Breast epithelium (tissue), 4 donors: ENCODE results near the gene STEAP1B. TPM values are rescaled to one million over a fixed set of nuclear protein-coding genes. Genes with fewer than 3 reads are reported as not detected.

Experiments used
- DNase-seq, 2 donors: peaks; one replicate each; pipeline ENCODE4 v3.0.0-alpha.2; 2019; ENCODE audit warnings: low spot score in 2 of 2
- H3K27ac ChIP-seq, 2 donors: fragments of 200-600 bp; sonication (generic) in 1 of 2; one replicate each; pipeline ENCODE4 v1.5.1; 2016 to 2019; ENCODE audit warnings: mild to moderate bottlenecking in 1 of 2
- H3K27me3 ChIP-seq, 2 donors: fragments of 200-600 bp; sonication (generic) in 1 of 2; one replicate each; pipeline versions ENCODE4 v1.5.1 to v1.6.0; 2017 to 2019; ENCODE audit warnings: control low read depth in 1 of 2, mild to moderate bottlenecking in 1 of 2
- H3K36me3 ChIP-seq: fragments of 200-600 bp; one replicate; pipeline ENCODE4 v1.5.1; 2019
- H3K4me1 ChIP-seq, 2 donors: fragments of 200-600 bp; sonication (generic); one replicate each; pipeline ENCODE4 v1.5.1; 2016 to 2019; ENCODE audit warnings: control low read depth in 1 of 2
- H3K4me3 ChIP-seq, 3 donors: fragments of 200-600 bp; sonication (generic); 1 replicate in 2 of 3; 2 replicates in 1 of 3; pipeline ENCODE4 v1.5.1; 2016 to 2019; ENCODE audit warnings: mild to moderate bottlenecking in 3 of 3, moderate library complexity in 2 of 3
- H3K9me3 ChIP-seq, 2 donors: fragments of 200-600 bp; sonication (generic) in 1 of 2; one replicate each; pipeline ENCODE4 v1.5.1; 2016 to 2019; ENCODE audit warnings: control low read depth in 1 of 2
- POLR2A ChIP-seq: fragments of 450-650 bp; IDR thresholded peaks from one replicate; pipeline ENCODE4 v1.6.1; 2016; ENCODE audit warnings: antibody characterized with exemption, mild to moderate bottlenecking, moderate library complexity
- POLR2AphosphoS5 ChIP-seq, 3 donors: sonication (generic); formaldehyde crosslinking; IDR thresholded peaks; one replicate each; pipeline ENCODE4 v1.6.1; 2017; ENCODE audit warnings: antibody characterized with exemption in 3 of 3
- intact Hi-C: fragments of 100-400 bp; cut with DNase I; formaldehyde crosslinking; loops from one replicate; pipeline ENCODE4 v1.15.1; 2023; ENCODE audit warnings: low total_unique reads
- total RNA-seq, 3 donors: library from RNA; depleted of rRNA; stranded (reverse); fragments of >200 nt; gene quantifications; one replicate each; pipeline ENCODE4 v1.1.0, GENCODE V29; 2016
- TF ChIP-seq, protein P1 (sequence below), 3 donors: fragments of 450-650 bp; IDR thresholded peaks; one replicate each; pipeline ENCODE4 v1.5.1; 2016 to 2017; ENCODE audit warnings: antibody characterized with exemption in 3 of 3, mild to moderate bottlenecking in 3 of 3, moderate library complexity in 3 of 3

STEAP1B gene
- total RNA-seq, 3 donors from 2014 or later, result 0.32 to 1.0 (median 0.66) TPM

DNA sequence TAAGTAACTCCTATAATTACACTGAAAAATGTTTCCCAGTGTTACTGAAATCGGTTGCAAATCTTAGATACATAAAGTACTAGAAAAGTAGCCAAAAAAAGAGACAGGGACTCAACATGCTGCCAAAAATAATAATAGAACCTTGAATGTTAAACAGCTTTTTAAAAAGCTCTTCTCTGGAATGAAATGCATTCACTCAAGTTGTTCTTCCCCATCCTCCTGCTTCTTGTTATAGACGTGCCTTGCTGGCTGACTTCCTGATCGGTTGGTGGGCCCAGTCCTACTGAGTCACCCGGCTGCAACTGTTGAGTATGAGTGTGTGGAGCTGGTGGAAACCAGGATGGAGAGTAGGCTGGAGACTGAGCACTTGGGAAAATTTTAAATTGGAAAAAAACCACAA lies 112.4 kb downstream of the STEAP1B start:
- Histone ChIP-seq H3K4me1 (no peaks in the 10 kb centered on the region), H3K27me3 (no peaks in the 10 kb centered on the region), H3K4me3 (no peak overlapping the region), H3K27ac (no peak overlapping the region), H3K9me3 (no peaks in the 10 kb centered on the region), H3K36me3 (no peaks in the 10 kb centered on the region)
- TF ChIP-seq POLR2A, result no peak
- TF ChIP-seq POLR2AphosphoS5 (IDR thresholded peaks at IDR 0.05), result no peak
- no peak for DNase-seq
- intact Hi-C loops, result no loop called here

DNA sequence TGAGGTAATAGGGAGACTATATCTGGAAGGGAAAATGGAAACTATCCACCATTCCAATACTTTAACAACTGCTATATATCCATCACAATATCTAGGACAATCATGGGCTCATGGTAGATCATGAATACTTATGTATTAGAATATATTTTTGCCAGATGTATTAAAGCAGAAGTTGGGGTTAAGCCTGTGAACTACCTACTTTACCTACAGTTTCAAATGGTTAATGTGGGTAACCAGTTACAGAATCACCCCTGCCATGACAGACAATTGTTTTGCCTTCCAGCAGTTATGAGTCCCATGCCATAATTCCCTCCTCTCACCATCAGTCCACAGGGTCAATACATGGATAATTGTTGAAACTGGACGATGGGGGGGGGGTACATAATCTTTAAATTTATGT lies 113.1 kb downstream of the STEAP1B start:
- Histone ChIP-seq H3K27me3 (no peaks in the 10 kb centered on the region), H3K4me1 (no peaks in the 10 kb centered on the region), H3K27ac (no peak overlapping the region), H3K36me3 (no peaks in the 10 kb centered on the region), H3K9me3 (no peaks in the 10 kb centered on the region), H3K4me3 (no peak overlapping the region)
- no peak for DNase-seq
- intact Hi-C loops, result no loop called here
- no peak for TF ChIP-seq POLR2AphosphoS5 (IDR thresholded peaks at IDR 0.05)
- TF ChIP-seq POLR2A, result no peak
- TF ChIP-seq, protein P1, sequence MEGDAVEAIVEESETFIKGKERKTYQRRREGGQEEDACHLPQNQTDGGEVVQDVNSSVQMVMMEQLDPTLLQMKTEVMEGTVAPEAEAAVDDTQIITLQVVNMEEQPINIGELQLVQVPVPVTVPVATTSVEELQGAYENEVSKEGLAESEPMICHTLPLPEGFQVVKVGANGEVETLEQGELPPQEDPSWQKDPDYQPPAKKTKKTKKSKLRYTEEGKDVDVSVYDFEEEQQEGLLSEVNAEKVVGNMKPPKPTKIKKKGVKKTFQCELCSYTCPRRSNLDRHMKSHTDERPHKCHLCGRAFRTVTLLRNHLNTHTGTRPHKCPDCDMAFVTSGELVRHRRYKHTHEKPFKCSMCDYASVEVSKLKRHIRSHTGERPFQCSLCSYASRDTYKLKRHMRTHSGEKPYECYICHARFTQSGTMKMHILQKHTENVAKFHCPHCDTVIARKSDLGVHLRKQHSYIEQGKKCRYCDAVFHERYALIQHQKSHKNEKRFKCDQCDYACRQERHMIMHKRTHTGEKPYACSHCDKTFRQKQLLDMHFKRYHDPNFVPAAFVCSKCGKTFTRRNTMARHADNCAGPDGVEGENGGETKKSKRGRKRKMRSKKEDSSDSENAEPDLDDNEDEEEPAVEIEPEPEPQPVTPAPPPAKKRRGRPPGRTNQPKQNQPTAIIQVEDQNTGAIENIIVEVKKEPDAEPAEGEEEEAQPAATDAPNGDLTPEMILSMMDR (IDR thresholded peaks at IDR 0.05), result no peak

DNA sequence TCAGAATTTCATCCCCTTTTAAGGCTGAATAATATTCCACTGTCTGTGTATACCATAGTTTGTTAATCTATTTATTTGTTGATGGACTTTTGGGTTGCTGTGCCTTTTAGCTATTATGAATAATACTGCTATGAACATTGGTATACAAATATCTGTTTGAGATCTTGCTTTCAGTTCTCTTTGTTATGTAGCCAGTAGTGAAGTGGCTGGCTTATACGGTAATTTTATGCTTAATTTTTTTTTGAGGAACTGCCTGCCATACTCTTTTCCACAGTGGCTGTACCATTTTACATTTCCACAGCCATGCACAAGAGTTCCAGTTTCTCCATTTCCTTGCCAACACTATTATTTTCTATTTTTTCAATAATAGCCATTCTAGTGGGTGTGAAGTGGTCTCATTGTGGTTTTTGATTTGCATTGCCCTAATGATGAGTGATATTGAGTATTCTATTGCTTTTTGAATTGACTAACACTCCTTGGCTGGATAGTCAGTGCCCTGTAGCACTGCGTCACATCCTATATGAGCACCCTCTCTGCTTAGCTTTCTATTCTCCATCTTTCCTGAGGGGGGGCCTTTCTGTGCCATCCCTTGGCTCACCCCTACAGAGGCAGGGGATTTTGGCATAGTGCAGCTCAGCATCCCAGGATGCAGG lies 113.7 kb downstream of the STEAP1B start:
- H3K4me1 ChIP-seq, result no peaks in the 10 kb centered on the region
- H3K27me3 ChIP-seq, result no peaks in the 10 kb centered on the region
- TF ChIP-seq POLR2AphosphoS5 (IDR thresholded peaks at IDR 0.05) (no peak), POLR2A (no peak)
- TF ChIP-seq, protein P1 (IDR thresholded peaks at IDR 0.05), result no peak
- no peak for DNase-seq
- H3K9me3 ChIP-seq, result no peaks in the 10 kb centered on the region
- H3K27ac ChIP-seq, result no peak overlapping the region
- intact Hi-C loops, result no loop called here
- no peaks in the 10 kb centered on the region for H3K36me3 ChIP-seq
- no peak overlapping the region for H3K4me3 ChIP-seq

DNA sequence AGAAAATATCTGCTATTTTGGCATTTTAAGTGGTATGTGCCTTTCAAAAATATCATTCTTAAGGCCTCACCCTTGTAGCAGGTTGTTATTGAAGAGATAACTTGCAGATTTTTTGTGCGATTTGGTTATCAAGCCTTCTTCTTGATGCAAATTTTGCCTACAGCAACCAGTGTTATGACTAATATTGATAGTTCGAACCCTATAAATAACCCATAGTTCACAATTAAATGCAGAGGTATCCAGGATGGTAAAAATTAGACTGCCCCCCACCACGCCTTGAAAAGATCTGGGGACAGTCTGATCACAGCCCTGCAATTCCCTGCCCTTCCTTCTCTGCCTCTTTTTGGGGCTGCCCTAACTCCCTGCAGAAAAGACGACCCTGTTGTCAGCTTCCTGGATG lies 114.7 kb downstream of the STEAP1B start:
- Histone ChIP-seq H3K4me3 (no peak overlapping the region), H3K4me1 (no peaks in the 10 kb centered on the region), H3K27me3 (no peaks in the 10 kb centered on the region), H3K9me3 (no peaks in the 10 kb centered on the region), H3K36me3 (no peaks in the 10 kb centered on the region), H3K27ac (no peak overlapping the region)
- TF ChIP-seq POLR2A, result no peak
- TF ChIP-seq POLR2AphosphoS5 (IDR thresholded peaks at IDR 0.05), result no peak
- TF ChIP-seq, protein P1 (IDR thresholded peaks at IDR 0.05), result no peak
- intact Hi-C loops, result no loop called here
- DNase-seq, result no peak

DNA sequence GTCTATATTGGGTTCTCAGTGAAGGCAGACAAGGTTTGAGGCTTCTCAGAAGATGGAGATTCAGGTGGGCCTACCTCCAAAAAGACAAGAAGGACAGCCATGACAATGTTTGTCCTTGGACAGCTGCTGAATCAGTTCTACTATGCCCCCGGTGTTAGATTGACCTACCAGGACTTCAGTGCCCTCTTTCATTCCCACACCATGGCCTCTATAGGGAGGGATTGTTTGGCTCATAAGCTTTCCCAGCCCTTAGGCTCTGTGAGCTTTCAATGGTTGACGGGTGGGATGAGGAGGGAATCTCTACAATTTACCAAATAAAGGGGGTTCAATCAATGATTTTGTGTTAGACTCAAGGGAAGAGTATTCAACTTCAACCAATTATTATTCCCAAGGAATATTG lies 119.7 kb downstream of the STEAP1B start:
- Histone ChIP-seq H3K9me3 (no peaks in the 10 kb centered on the region), H3K36me3 (no peaks in the 10 kb centered on the region), H3K27ac (no peak overlapping the region), H3K4me3 (no peak overlapping the region), H3K4me1 (no peaks in the 10 kb centered on the region), H3K27me3 (no peaks in the 10 kb centered on the region)
- TF ChIP-seq POLR2A (no peak), POLR2AphosphoS5 (IDR thresholded peaks at IDR 0.05) (no peak)
- TF ChIP-seq, protein P1 (IDR thresholded peaks at IDR 0.05), result no peak
- intact Hi-C loops, result no loop called here
- no peak for DNase-seq
